HEK293 (cell line): ENCODE data around the gene IFT80.

ENCODE experiments used
- ATF2 ChIP-seq: fragments of 450-650 bp; formaldehyde crosslinking; IDR thresholded peaks from 2 replicates; pipeline ENCODE4 v1.5.1; 2016; ENCODE audit warnings: missing biosample characterization, missing genetic modification characterization, low read depth
- KLF8 ChIP-seq: fragments of 450-650 bp; formaldehyde crosslinking; IDR thresholded peaks from 2 replicates; pipeline ENCODE4 v1.5.1; 2016; ENCODE audit warnings: missing biosample characterization, missing genetic modification characterization
- TCF7L2 ChIP-seq: IDR thresholded peaks from 2 replicates; pipeline ENCODE4 v1.6.1; 2011; ENCODE audit warnings: low read depth, mild to moderate bottlenecking, inconsistent platforms, low read length, moderate library complexity, borderline replicate concordance
- TRIM28 ChIP-seq: IDR thresholded peaks from 2 replicates; pipeline ENCODE4 v1.6.1; 2011; ENCODE audit warnings: low read length, control low read depth, borderline replicate concordance
- ZFP69B ChIP-seq: fragments of 450-650 bp; formaldehyde crosslinking; IDR thresholded peaks from 2 replicates; pipeline ENCODE4 v1.5.1; 2016; ENCODE audit warnings: missing biosample characterization, missing genetic modification characterization
- ZNF335 ChIP-seq: fragments of 450-650 bp; formaldehyde crosslinking; conservative IDR thresholded peaks from 2 replicates; pipeline ENCODE4 v1.5.1; 2016; ENCODE audit warnings: missing biosample characterization, missing genetic modification characterization
- ZNF571 ChIP-seq: fragments of 450-650 bp; formaldehyde crosslinking; IDR thresholded peaks from 2 replicates; pipeline ENCODE4 v1.5.0; 2017; ENCODE audit warnings: missing biosample characterization, missing genetic modification characterization
- ZNF623 ChIP-seq: fragments of 450-650 bp; formaldehyde crosslinking; IDR thresholded peaks from 2 replicates; pipeline ENCODE4 v1.5.1; 2016; ENCODE audit warnings: missing biosample characterization, missing genetic modification characterization
- TF ChIP-seq, protein P1 (sequence below): fragments of 450-650 bp; formaldehyde crosslinking; IDR thresholded peaks from 2 replicates; pipeline ENCODE4 v1.5.1; 2016; ENCODE audit warnings: missing biosample characterization, missing genetic modification characterization

DNA sequence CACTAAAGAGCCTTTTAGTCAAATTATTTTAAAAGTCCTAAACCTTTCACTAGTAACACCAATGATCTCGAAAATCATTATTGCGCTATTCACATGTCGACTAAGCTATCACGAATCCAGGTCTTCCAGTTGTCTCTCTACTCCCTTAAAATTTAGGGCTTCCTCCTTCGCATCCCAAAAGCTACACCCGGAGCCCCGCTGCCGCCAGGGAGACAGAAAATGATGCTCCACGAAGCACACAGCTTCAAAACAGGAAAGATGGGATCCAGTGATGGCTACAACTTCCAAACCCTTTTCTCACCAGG lies 253 bp downstream of the IFT80 start:
- TF ChIP-seq ZNF335 (tag by site-specific recombination) (no peak), ZNF571 (tag by site-specific recombination) (no peak), ZFP69B (tag by site-specific recombination) (no peak), ATF2 (tag by site-specific recombination) (no peak), ZNF623 (no peak), TRIM28 (no peak), TCF7L2 (no peak), KLF8 (tag by site-specific recombination) (no peak)
- TF ChIP-seq, protein P1, sequence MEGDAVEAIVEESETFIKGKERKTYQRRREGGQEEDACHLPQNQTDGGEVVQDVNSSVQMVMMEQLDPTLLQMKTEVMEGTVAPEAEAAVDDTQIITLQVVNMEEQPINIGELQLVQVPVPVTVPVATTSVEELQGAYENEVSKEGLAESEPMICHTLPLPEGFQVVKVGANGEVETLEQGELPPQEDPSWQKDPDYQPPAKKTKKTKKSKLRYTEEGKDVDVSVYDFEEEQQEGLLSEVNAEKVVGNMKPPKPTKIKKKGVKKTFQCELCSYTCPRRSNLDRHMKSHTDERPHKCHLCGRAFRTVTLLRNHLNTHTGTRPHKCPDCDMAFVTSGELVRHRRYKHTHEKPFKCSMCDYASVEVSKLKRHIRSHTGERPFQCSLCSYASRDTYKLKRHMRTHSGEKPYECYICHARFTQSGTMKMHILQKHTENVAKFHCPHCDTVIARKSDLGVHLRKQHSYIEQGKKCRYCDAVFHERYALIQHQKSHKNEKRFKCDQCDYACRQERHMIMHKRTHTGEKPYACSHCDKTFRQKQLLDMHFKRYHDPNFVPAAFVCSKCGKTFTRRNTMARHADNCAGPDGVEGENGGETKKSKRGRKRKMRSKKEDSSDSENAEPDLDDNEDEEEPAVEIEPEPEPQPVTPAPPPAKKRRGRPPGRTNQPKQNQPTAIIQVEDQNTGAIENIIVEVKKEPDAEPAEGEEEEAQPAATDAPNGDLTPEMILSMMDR (tag by site-specific recombination) = no peak
